Right lobe of liver (tissue), 4 donors: ENCODE measurements around the gene ULBP1.
"Not testable (repeated sequence)": the region's sequence is repeated elsewhere in the genome, so short reads cannot be mapped to it uniquely, and the experiment has no call there.

Experiments used
- POLR2A ChIP-seq: fragments of 450-650 bp; IDR thresholded peaks from one replicate; pipeline ENCODE4 v1.6.1; 2017; ENCODE audit warnings: antibody characterized with exemption, mild to moderate bottlenecking
- TF ChIP-seq, protein P1 (sequence below), 4 donors: fragments of 200-600 bp in 3 of 4; fragments of 450-650 bp in 1 of 4; IDR thresholded peaks; one replicate each; pipeline versions ENCODE4 v1.5.1 to v1.8.0; 2016 to 2022; ENCODE audit warnings: antibody characterized with exemption in 4 of 4, mild to moderate bottlenecking in 2 of 4
- donor health status: DM: no; HTN: no; CAD: no.
- donor health status: DM: no; HTN: no; CAD: no.
- donor health status: DM: no; HTN: yes; CAD: no.

DNA sequence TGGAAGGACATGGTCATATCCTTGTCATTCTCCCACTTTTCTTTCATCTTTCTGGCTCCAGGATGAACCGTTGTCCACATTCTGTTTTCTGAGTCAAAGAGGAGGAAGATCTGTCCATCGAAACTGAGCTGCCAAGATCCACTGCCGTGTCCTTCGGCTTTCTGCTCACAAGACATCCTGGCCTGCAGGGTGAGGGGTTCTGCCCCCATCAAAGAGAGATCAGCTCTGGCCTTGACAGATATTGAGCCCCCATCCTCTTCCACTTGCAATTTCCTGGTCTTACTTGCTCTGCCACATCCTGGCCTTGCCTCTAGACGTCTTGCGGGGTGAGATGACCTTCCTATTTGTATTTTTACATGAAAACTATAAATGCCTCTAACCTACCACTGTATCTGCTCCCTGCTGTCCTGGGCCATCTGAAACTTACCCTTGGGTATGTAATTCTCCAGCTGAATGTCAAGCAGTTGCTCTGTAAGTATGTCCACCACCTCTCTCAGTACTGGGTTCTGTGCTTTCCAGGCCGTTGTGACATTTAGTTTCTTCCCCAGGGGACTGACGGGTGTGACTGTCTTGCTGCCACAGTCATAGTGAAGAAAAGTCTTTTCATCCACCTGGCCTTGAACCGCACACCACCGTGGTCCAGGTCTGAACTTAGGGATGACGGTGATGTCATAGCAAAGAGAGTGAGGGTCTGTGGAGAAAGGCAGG, 44.5 kb upstream of the ULBP1 start:
- TF ChIP-seq, protein P1, sequence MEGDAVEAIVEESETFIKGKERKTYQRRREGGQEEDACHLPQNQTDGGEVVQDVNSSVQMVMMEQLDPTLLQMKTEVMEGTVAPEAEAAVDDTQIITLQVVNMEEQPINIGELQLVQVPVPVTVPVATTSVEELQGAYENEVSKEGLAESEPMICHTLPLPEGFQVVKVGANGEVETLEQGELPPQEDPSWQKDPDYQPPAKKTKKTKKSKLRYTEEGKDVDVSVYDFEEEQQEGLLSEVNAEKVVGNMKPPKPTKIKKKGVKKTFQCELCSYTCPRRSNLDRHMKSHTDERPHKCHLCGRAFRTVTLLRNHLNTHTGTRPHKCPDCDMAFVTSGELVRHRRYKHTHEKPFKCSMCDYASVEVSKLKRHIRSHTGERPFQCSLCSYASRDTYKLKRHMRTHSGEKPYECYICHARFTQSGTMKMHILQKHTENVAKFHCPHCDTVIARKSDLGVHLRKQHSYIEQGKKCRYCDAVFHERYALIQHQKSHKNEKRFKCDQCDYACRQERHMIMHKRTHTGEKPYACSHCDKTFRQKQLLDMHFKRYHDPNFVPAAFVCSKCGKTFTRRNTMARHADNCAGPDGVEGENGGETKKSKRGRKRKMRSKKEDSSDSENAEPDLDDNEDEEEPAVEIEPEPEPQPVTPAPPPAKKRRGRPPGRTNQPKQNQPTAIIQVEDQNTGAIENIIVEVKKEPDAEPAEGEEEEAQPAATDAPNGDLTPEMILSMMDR (IDR thresholded peaks at IDR 0.05): not testable (repeated sequence)
- not testable (repeated sequence) for TF ChIP-seq POLR2A
